B cell (primary cell): ENCODE data around the gene NPBWR2. TPM values are rescaled to one million over a fixed set of nuclear protein-coding genes. Genes with fewer than 3 reads are reported as not detected.

Source experiments
- ATAC-seq: fragments of 200-7000 bp; cut with Tn5 transposase; one replicate; pipeline ENCODE4 v1.10.0; 2021; ENCODE audit warnings: low read depth, mild to moderate bottlenecking, moderate number of reproducible peaks, moderate library complexity
- CTCF ChIA-PET: fragments of 350-600 bp; sonication (Branson Sonifier 250); formaldehyde crosslinking; loops from one replicate; lab custom pipeline; 2021; ENCODE audit warnings: antibody characterized with exemption, inconsistent platforms; lab: Charles Lee
- POLR2A ChIA-PET: fragments of 350-600 bp; sonication (Branson Sonifier 250); formaldehyde crosslinking; loops from one replicate; lab custom pipeline; 2021; ENCODE audit warnings: antibody characterized with exemption; lab: Charles Lee
- DNase-seq: peaks from one replicate; pipeline ENCODE4 v3.0.0; 2013
- H2AFZ ChIP-seq: 2 replicates; pipeline ENCODE4 v1.6.1; 2012; ENCODE audit warnings: mild to moderate bottlenecking, low read depth, low read length; ENCODE audit not compliant: insufficient read depth, poor library complexity, severe bottlenecking
- H3K27ac ChIP-seq, 2 donors: 1 replicate in 1 of 2; 2 replicates in 1 of 2; pipeline ENCODE4 v1.5.1; 2012 to 2013; ENCODE audit warnings: low read length in 2 of 2, mild to moderate bottlenecking in 2 of 2, moderate library complexity in 1 of 2
- H3K27me3 ChIP-seq, 4 experiments: fragments of 200-600 bp in 1 of 4; sonication (generic) in 1 of 4; replicated peaks in 1 of 4; 1 replicate in 2 of 4; 2 replicates in 2 of 4; pipeline versions ENCODE4 v1.6.1 to v1.7.0; 2013 to 2016; ENCODE audit warnings: low read length in 3 of 4, mild to moderate bottlenecking in 2 of 4, mixed read lengths in 1 of 4, moderate library complexity in 1 of 4; ENCODE audit not compliant: insufficient read depth in 4 of 4, control insufficient read depth in 3 of 4; ENCODE audit errors: control extremely low read depth in 1 of 4
- H3K36me3 ChIP-seq, 2 experiments: replicated peaks in 1 of 2; 1 replicate in 1 of 2; 2 replicates in 1 of 2; pipeline versions ENCODE4 v1.6.1 to v1.7.1; 2013; ENCODE audit warnings: low read length in 1 of 2; ENCODE audit not compliant: insufficient read depth in 2 of 2, control insufficient read depth in 1 of 2; ENCODE audit errors: control extremely low read depth in 1 of 2, extremely low read depth in 1 of 2
- H3K4me1 ChIP-seq, 2 donors: fragments of 200-600 bp in 1 of 2; sonication (generic) in 1 of 2; 1 replicate in 1 of 2; 2 replicates in 1 of 2; pipeline versions ENCODE4 v1.5.1 to v1.6.1; 2013 to 2017; ENCODE audit warnings: low read length in 2 of 2; ENCODE audit not compliant: control insufficient read depth in 2 of 2, insufficient read depth in 2 of 2
- H3K4me2 ChIP-seq: replicated peaks from 2 replicates; pipeline ENCODE3; 2012; ENCODE audit warnings: mild to moderate bottlenecking, low read depth, low read length; ENCODE audit not compliant: poor library complexity, severe bottlenecking
- H3K4me3 ChIP-seq, 5 experiments: fragments of 200-600 bp in 1 of 5; sonication (generic) in 1 of 5; 1 replicate in 3 of 5; 2 replicates in 2 of 5; pipeline versions ENCODE4 v1.5.1 to v1.7.0; 2011 to 2016; ENCODE audit warnings: low read length in 4 of 5, mild to moderate bottlenecking in 4 of 5, low read depth in 2 of 5, control low read depth in 1 of 5, moderate library complexity in 1 of 5; ENCODE audit not compliant: insufficient read depth in 1 of 5; ENCODE audit errors: control extremely low read depth in 1 of 5, extremely low read depth in 1 of 5
- H3K79me2 ChIP-seq: fragments of 200-600 bp; sonication (generic); one replicate; pipeline ENCODE4 v1.6.0; 2016; ENCODE audit warnings: low read length; ENCODE audit not compliant: control insufficient read depth, insufficient read depth
- H3K9ac ChIP-seq: fragments of 200-600 bp; sonication (generic); 2 replicates; pipeline ENCODE4 v1.6.1; 2017; ENCODE audit warnings: mild to moderate bottlenecking, low read length, moderate library complexity
- H3K9me3 ChIP-seq, 3 donors: one replicate each; pipeline versions ENCODE4 v1.6.1 to v1.7.1; 2013; ENCODE audit warnings: low read length in 2 of 3; ENCODE audit not compliant: control insufficient read depth in 2 of 3, insufficient read depth in 1 of 3; ENCODE audit errors: control extremely low read depth in 1 of 3
- H4K20me1 ChIP-seq: 2 replicates; pipeline ENCODE4 v1.6.0; 2012; ENCODE audit warnings: mild to moderate bottlenecking, low read length; ENCODE audit not compliant: insufficient read depth, control insufficient read depth, poor library complexity, severe bottlenecking
- H3K27ac Mint-ChIP-seq: one replicate; pipeline ENCODE4 v1.8.0; 2021; ENCODE audit warnings: mixed read lengths
- H3K27me3 Mint-ChIP-seq: one replicate; pipeline ENCODE4 v1.8.0; 2021; ENCODE audit warnings: mixed read lengths
- H3K4me1 Mint-ChIP-seq: one replicate; pipeline ENCODE4 v1.8.0; 2021; ENCODE audit warnings: mixed read lengths
- H3K4me3 Mint-ChIP-seq: one replicate; pipeline ENCODE4 v1.8.0; 2021; ENCODE audit warnings: mixed read lengths
- H3K9me3 Mint-ChIP-seq: one replicate; pipeline ENCODE4 v1.8.0; 2022; ENCODE audit warnings: mixed read lengths; ENCODE audit not compliant: insufficient read depth
- EZH2 ChIP-seq: IDR thresholded peaks from 2 replicates; pipeline ENCODE4 v1.6.1; 2012; ENCODE audit warnings: borderline replicate concordance, low read depth, mild to moderate bottlenecking, moderate library complexity, low read length; ENCODE audit not compliant: insufficient read depth, poor library complexity, severe bottlenecking
- WGBS: methylation state at CpG from one replicate; pipeline ENCODE4 v1.1.5; 2013; ENCODE audit warnings: missing lambda C conversion rate; ENCODE audit not compliant: insufficient coverage; 5-methylcytosine and 5-hydroxymethylcytosine counted together
- intact Hi-C: fragments of 100-400 bp; cut with micrococcal nuclease; formaldehyde crosslinking; loops from one replicate; pipeline ENCODE4 v1.10.0; 2022
- polyA plus RNA-seq: library from polyadenylated mRNA; depleted of rRNA; stranded (reverse); fragments of >200 nt; gene quantifications from 2 replicates; pipeline ENCODE4 v1.2.3, GENCODE V29; 2012
- total RNA-seq, 2 donors: library from RNA; stranded (reverse); fragments of 120-200 nt in 1 of 2; gene quantifications; 1 replicate in 1 of 2; 2 replicates in 1 of 2; pipeline versions ENCODE4 v1.2.3 to v1.2.4, GENCODE V29; 2013 to 2022
- TF ChIP-seq, protein P1 (sequence below): fragments of 200-600 bp; IDR thresholded peaks from one replicate; pipeline ENCODE4 v1.8.0; 2022; ENCODE audit warnings: antibody characterized with exemption, mild to moderate bottlenecking

The NPBWR2 gene
- total and polyA plus RNA-seq, 2 donors (not counting 1 experiment from before 2014, with no cell fraction given), result 0.21 TPM; not detected in 1

DNA sequence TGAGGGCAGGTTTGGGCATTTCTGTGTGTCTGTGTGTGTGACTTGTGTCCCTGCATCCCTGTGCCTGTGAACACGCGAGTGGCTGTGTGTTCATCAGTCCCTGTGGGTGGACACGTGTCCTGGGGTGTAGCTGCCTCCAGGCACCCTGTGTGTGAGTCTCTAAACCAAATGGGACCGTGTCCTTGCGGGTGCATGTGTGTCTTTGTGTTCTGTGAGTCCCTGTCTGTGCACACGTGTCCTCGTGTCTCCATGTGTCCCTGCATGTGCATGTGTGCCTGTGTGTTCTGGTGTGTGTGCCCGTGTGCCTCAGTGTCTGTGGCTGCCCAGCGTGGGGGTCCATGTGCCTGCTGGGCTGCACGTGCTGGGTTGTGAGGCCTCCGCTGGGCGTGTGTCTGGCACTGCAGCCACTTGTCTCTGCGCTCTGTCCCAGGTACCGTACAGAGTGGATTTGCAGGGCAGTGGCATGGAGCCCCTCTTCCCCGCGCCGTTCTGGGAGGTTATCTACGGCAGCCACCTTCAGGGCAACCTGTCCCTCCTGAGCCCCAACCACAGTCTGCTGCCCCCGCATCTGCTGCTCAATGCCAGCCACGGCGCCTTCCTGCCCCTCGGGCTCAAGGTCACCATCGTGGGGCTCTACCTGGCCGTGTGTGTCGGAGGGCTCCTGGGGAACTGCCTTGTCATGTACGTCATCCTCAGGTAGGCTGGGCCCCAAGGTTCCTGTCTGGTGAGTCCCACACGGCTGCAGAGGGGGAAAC lies 14.9 kb downstream of the NPBWR2 start:
- peak overlapping the region; percentile 41 for H3K27ac Mint-ChIP-seq

DNA sequence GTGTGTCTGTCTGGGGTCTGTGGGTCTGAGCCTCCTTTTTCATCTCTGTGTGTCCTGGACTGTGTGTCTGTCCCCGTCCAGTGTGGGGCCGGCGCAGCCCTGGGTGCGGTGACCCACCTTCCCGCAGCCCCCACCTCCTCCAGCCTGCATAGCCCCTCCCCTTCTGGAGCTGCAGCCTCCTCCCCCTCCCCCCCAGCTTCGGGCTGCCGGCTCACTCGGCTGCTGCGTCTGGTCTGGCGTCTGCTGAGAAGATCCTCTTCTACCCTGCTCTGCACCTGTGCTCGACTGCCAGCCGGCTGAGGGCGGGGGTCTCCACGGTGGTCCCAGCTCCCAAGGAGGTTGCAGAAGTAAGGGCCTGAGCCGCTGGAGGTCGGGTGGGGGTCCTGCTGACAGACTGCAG lies 15.6 kb downstream of the NPBWR2 start:
- H3K4me3 ChIP-seq, result no peak overlapping the region
- POLR2A ChIA-PET, result no interaction called here
- Mint-ChIP-seq H3K4me1 (peaks cover 27% of the 10 kb centered on the region), H3K27ac (no peak overlapping the region), H3K4me3 (no peak overlapping the region), H3K27me3 (peaks cover 6% of the 10 kb centered on the region), H3K9me3 (peaks cover under 1% of the 10 kb centered on the region)
- H4K20me1 ChIP-seq, result no peaks in the 10 kb centered on the region
- H3K4me2 ChIP-seq, result no peak overlapping the region
- no peak overlapping the region for H2AFZ ChIP-seq
- intact Hi-C loops, result no loop called here
- CTCF ChIA-PET, result no interaction called here
- peaks cover 0 to 14% of the 10 kb centered on the region in 2 donors for H3K4me1 ChIP-seq
- DNase-seq, result no peak
- no peaks in the 10 kb centered on the region for H3K36me3 ChIP-seq
- H3K79me2 ChIP-seq, result peaks cover 4% of the 10 kb centered on the region
- H3K9ac ChIP-seq, result no peak overlapping the region
- H3K27me3 ChIP-seq, result peaks cover 0 to 4% (median 0%) of the 10 kb centered on the region in 4 experiments
- 33% methylated on average over 11 of the region's 16 CpGs for WGBS
- TF ChIP-seq, protein P1, sequence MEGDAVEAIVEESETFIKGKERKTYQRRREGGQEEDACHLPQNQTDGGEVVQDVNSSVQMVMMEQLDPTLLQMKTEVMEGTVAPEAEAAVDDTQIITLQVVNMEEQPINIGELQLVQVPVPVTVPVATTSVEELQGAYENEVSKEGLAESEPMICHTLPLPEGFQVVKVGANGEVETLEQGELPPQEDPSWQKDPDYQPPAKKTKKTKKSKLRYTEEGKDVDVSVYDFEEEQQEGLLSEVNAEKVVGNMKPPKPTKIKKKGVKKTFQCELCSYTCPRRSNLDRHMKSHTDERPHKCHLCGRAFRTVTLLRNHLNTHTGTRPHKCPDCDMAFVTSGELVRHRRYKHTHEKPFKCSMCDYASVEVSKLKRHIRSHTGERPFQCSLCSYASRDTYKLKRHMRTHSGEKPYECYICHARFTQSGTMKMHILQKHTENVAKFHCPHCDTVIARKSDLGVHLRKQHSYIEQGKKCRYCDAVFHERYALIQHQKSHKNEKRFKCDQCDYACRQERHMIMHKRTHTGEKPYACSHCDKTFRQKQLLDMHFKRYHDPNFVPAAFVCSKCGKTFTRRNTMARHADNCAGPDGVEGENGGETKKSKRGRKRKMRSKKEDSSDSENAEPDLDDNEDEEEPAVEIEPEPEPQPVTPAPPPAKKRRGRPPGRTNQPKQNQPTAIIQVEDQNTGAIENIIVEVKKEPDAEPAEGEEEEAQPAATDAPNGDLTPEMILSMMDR, result no peak
- TF ChIP-seq EZH2, result no peak
- H3K27ac ChIP-seq, result no peak overlapping the region
- peaks cover 0 to 15% (median 0%) of the 10 kb centered on the region in 3 donors for H3K9me3 ChIP-seq
- ATAC-seq, result no peak

More for the DNA sequence above, 14.9 kb downstream of the NPBWR2 start:
- no peak overlapping the region for H3K27ac ChIP-seq
- no peak overlapping the region for H3K4me3 ChIP-seq
- ATAC-seq (no peak), DNase-seq (no peak)
- POLR2A ChIA-PET, result no interaction called here
- H3K9ac ChIP-seq, result no peak overlapping the region
- CTCF ChIA-PET, result no interaction called here
- H4K20me1 ChIP-seq, result no peaks in the 10 kb centered on the region
- TF ChIP-seq EZH2, result no peak
- TF ChIP-seq, protein P1, result no peak
- H3K9me3 ChIP-seq, result peaks cover 0 to 12% (median 0%) of the 10 kb centered on the region in 3 donors
- intact Hi-C loops, result no loop called here
- peaks cover 3% of the 10 kb centered on the region for H3K9me3 Mint-ChIP-seq
- H3K36me3 ChIP-seq, result no peaks in the 10 kb centered on the region
- peaks cover 0 to 14% of the 10 kb centered on the region in 2 donors for H3K4me1 ChIP-seq
- 82% methylated on average over 27 of the region's 27 CpGs for WGBS
- no peak overlapping the region for H2AFZ ChIP-seq
- peaks cover 4% of the 10 kb centered on the region for H3K79me2 ChIP-seq
- H3K4me2 ChIP-seq, result no peak overlapping the region
- peak overlapping the region; percentile 64 for H3K4me3 Mint-ChIP-seq
- H3K4me1 Mint-ChIP-seq, result peaks cover 28% of the 10 kb centered on the region
- peaks cover 6% of the 10 kb centered on the region for H3K27me3 Mint-ChIP-seq
- peaks cover 0 to 4% (median 0%) of the 10 kb centered on the region in 4 experiments for H3K27me3 ChIP-seq
